Upper lobe of right lung (tissue), 1 donor: ENCODE results near the gene LAMA5. TPM values are rescaled to one million over a fixed set of nuclear protein-coding genes. Genes with fewer than 3 reads are reported as not detected.
A peak's percentile ranks its signal among the peaks of the same experiment; 100 is the strongest.

ENCODE experiments used
- ATAC-seq: fragments of 200-7000 bp; cut with Tn5 transposase; one replicate; pipeline ENCODE4 v1.9.1; 2020; ENCODE audit warnings: mild to moderate bottlenecking, moderate library complexity
- DNase-seq: peaks from one replicate; pipeline ENCODE4 v3.0.0-alpha.2; 2020
- H3K27ac ChIP-seq: fragments of 200-600 bp; one replicate; pipeline ENCODE4 v1.8.0; 2022
- H3K27me3 ChIP-seq: fragments of 200-600 bp; one replicate; pipeline ENCODE4 v1.8.0; 2022; ENCODE audit warnings: mild to moderate bottlenecking
- H3K36me3 ChIP-seq: fragments of 200-600 bp; one replicate; pipeline ENCODE4 v1.8.0; 2022
- H3K4me1 ChIP-seq: fragments of 200-600 bp; one replicate; pipeline ENCODE4 v1.8.0; 2022
- H3K4me3 ChIP-seq: fragments of 200-600 bp; one replicate; pipeline ENCODE4 v1.8.0; 2022; ENCODE audit warnings: mild to moderate bottlenecking
- H3K9me3 ChIP-seq: fragments of 200-600 bp; one replicate; pipeline ENCODE4 v1.8.0; 2022
- CTCF ChIP-seq: fragments of 200-600 bp; IDR thresholded peaks from one replicate; pipeline ENCODE4 v1.8.0; 2022; ENCODE audit warnings: antibody characterized with exemption
- intact Hi-C: fragments of 100-400 bp; cut with DNase I; formaldehyde crosslinking; loops from one replicate; pipeline ENCODE4 v1.11.0; 2022
- total RNA-seq: library from RNA; stranded (reverse); fragmentation: NEBNext Ultra II Directional; extraction: Animal tissue kit (Norgen Biotek cat#: 25700); gene quantifications from one replicate; pipeline ENCODE4 v1.2.1, GENCODE V29; 2021
- donor health status: DM: no; HTN: yes; CAD: no; lungs with severe emphysema.

LAMA5 gene
- total RNA-seq, 1 donor from 2014 or later, result 279 TPM

GRCh38 chr20:62323980-62324906 is 42.9 kb downstream of the LAMA5 start:
- no peaks in the 10 kb centered on the region for H3K9me3 ChIP-seq
- no peaks in the 10 kb centered on the region for H3K27me3 ChIP-seq
- H3K4me1 ChIP-seq, result no peaks in the 10 kb centered on the region
- ATAC-seq, result no peak
- no peak overlapping the region for H3K4me3 ChIP-seq
- no peak for TF ChIP-seq CTCF
- no peak overlapping the region for H3K27ac ChIP-seq
- no peak for DNase-seq
- peaks cover 52% of the 10 kb centered on the region for H3K36me3 ChIP-seq
- intact Hi-C loops, result no loop called here

- H3K36me3 ChIP-seq, result peaks cover 46% of the 10 kb centered on the region
- no peak for TF ChIP-seq CTCF
- intact Hi-C loops, result no loop called here
Measured at GRCh38 chr20:62323146-62323979, 43.7 kb downstream of the LAMA5 start.

GRCh38 chr20:62322492-62323041 is 44.5 kb downstream of the LAMA5 start:
- no peak for TF ChIP-seq CTCF
- ATAC-seq, result no peak
- Histone ChIP-seq H3K27me3 (no peaks in the 10 kb centered on the region), H3K9me3 (no peaks in the 10 kb centered on the region), H3K36me3 (peaks cover 38% of the 10 kb centered on the region), H3K4me1 (no peaks in the 10 kb centered on the region), H3K4me3 (no peak overlapping the region), H3K27ac (no peak overlapping the region)
- DNase-seq, result no peak
- intact Hi-C loops, result no loop called here

More at GRCh38 chr20:62323146-62323979, 43.7 kb downstream of the LAMA5 start:
- ATAC-seq (no peak), DNase-seq (no peak)
- Histone ChIP-seq H3K4me3 (no peak overlapping the region), H3K9me3 (no peaks in the 10 kb centered on the region), H3K27ac (no peak overlapping the region), H3K27me3 (no peaks in the 10 kb centered on the region), H3K4me1 (no peaks in the 10 kb centered on the region)

- ATAC-seq (no peak), DNase-seq (no peak)
- Histone ChIP-seq H3K27ac (no peak overlapping the region), H3K9me3 (no peaks in the 10 kb centered on the region), H3K27me3 (no peaks in the 10 kb centered on the region), H3K4me3 (no peak overlapping the region), H3K36me3 (peaks cover 38% of the 10 kb centered on the region), H3K4me1 (no peaks in the 10 kb centered on the region)
- intact Hi-C loops, result no loop called here
- no peak for TF ChIP-seq CTCF
Measured at GRCh38 chr20:62321975-62322374, 45.1 kb downstream of the LAMA5 start.

- H3K27me3 ChIP-seq, result no peaks in the 10 kb centered on the region
- no peak overlapping the region for H3K27ac ChIP-seq
- ATAC-seq (peak; percentile 45), DNase-seq (no peak)
- intact Hi-C loops, result no loop called here
- no peaks in the 10 kb centered on the region for H3K4me1 ChIP-seq
- H3K36me3 ChIP-seq, result peaks cover 38% of the 10 kb centered on the region
- no peak for TF ChIP-seq CTCF
- H3K9me3 ChIP-seq, result no peaks in the 10 kb centered on the region
- no peak overlapping the region for H3K4me3 ChIP-seq
Measured at GRCh38 chr20:62321521-62321948, 45.6 kb downstream of the LAMA5 start.
